Tibial nerve (tissue), 3 donors: ENCODE results near the gene FARSB.

Experiments
- POLR2A ChIP-seq, 2 donors: fragments of 450-650 bp; IDR thresholded peaks; one replicate each; pipeline ENCODE4 v1.6.1; 2017; ENCODE audit warnings: antibody characterized with exemption in 2 of 2, mild to moderate bottlenecking in 2 of 2, moderate library complexity in 2 of 2
- TF ChIP-seq, protein P1 (sequence below), 5 experiments: fragments of 200-600 bp in 3 of 5; fragments of 450-650 bp in 2 of 5; sonication (generic) in 3 of 5; IDR thresholded peaks; one replicate each; pipeline ENCODE4 v1.5.1; 2016 to 2019; ENCODE audit warnings: antibody characterized with exemption in 5 of 5, mild to moderate bottlenecking in 3 of 5, moderate library complexity in 2 of 5

DNA sequence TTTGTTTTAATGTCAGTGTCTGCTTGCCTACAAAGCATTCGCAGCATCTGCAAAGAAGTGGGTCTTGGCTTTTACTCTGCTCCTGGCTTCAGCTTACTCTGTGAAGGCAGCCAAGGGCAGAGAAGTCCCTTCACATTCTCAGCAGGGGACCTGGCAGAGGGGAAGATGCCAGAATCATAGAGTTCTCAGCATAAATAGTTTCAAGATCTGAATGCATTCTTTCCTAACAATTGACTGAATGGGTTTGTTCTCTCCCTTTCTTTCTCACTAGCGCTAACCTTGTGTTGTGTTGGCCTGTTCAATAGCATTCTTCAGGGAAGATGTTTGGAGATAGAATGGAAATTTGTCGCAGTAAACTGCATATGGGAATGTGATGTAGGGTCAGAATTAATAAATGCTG lies 106.9 kb downstream of the FARSB start:
- TF ChIP-seq, protein P1, sequence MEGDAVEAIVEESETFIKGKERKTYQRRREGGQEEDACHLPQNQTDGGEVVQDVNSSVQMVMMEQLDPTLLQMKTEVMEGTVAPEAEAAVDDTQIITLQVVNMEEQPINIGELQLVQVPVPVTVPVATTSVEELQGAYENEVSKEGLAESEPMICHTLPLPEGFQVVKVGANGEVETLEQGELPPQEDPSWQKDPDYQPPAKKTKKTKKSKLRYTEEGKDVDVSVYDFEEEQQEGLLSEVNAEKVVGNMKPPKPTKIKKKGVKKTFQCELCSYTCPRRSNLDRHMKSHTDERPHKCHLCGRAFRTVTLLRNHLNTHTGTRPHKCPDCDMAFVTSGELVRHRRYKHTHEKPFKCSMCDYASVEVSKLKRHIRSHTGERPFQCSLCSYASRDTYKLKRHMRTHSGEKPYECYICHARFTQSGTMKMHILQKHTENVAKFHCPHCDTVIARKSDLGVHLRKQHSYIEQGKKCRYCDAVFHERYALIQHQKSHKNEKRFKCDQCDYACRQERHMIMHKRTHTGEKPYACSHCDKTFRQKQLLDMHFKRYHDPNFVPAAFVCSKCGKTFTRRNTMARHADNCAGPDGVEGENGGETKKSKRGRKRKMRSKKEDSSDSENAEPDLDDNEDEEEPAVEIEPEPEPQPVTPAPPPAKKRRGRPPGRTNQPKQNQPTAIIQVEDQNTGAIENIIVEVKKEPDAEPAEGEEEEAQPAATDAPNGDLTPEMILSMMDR (IDR thresholded peaks at IDR 0.05): no peak
- no peak for TF ChIP-seq POLR2A (IDR thresholded peaks at IDR 0.05)
